Midbrain (tissue), 1 donor: ENCODE measurements around the gene LRGUK.
"Not testable (repeated sequence)": the region's sequence is repeated elsewhere in the genome, so short reads cannot be mapped to it uniquely, and the experiment has no call there.

ENCODE experiments used
- DNase-seq: peaks from one replicate; lab custom pipeline; 2025; lab: John Stamatoyannopoulos, UW

LRGUK gene

GRCh38 chr7:134246347-134246746 is 119.2 kb downstream of the LRGUK start:
- no peak for DNase-seq

GRCh38 chr7:134246761-134247160 is 119.6 kb downstream of the LRGUK start:
- DNase-seq: no peak

GRCh38 chr7:134248196-134248595 is 121.1 kb downstream of the LRGUK start:
- no peak for DNase-seq

GRCh38 chr7:134254311-134254710 is 127.2 kb downstream of the LRGUK start:
- DNase-seq: no peak

GRCh38 chr7:134255814-134256213 is 128.7 kb downstream of the LRGUK start:
- DNase-seq: no peak

GRCh38 chr7:134262322-134262721 is 135.2 kb downstream of the LRGUK start:
- no peak for DNase-seq

- no peak for DNase-seq
Observed at GRCh38 chr7:134276951-134277350, 149.8 kb downstream of the LRGUK start.

GRCh38 chr7:134278502-134279153 is 151.5 kb downstream of the LRGUK start:
- no peak for DNase-seq

- no peak for DNase-seq
Observed at GRCh38 chr7:134279336-134279735, 152.2 kb downstream of the LRGUK start.

- DNase-seq: no peak
Observed at GRCh38 chr7:134279898-134280297, 152.8 kb downstream of the LRGUK start.

GRCh38 chr7:134280508-134280907 is 153.4 kb downstream of the LRGUK start:
- no peak for DNase-seq

GRCh38 chr7:134284011-134284410 is 156.9 kb downstream of the LRGUK start:
- no peak for DNase-seq

GRCh38 chr7:134284952-134285351 is 157.8 kb downstream of the LRGUK start:
- DNase-seq: no peak

- DNase-seq: no peak
Observed at GRCh38 chr7:134287916-134288659, 160.9 kb downstream of the LRGUK start.

- peak; percentile 9 for DNase-seq
Observed at GRCh38 chr7:134289423-134289822, 162.3 kb downstream of the LRGUK start.

- DNase-seq: no peak
Observed at GRCh38 chr7:134289841-134290240, 162.7 kb downstream of the LRGUK start.

- no peak for DNase-seq
Observed at GRCh38 chr7:134290286-134290685, 163.1 kb downstream of the LRGUK start.

GRCh38 chr7:134293002-134293740 is 166.0 kb downstream of the LRGUK start:
- DNase-seq: peak; percentile 41

GRCh38 chr7:134295982-134296381 is 168.8 kb downstream of the LRGUK start:
- not testable (repeated sequence) for DNase-seq

GRCh38 chr7:134297489-134297888 is 170.3 kb downstream of the LRGUK start:
- no peak for DNase-seq

- peak; percentile 89 for DNase-seq
Observed at GRCh38 chr7:134298902-134299683, 172.0 kb downstream of the LRGUK start.

- peak; percentile 10 for DNase-seq
Observed at GRCh38 chr7:134300988-134301387, 173.8 kb downstream of the LRGUK start.
